Esophagus squamous epithelium (tissue), 5 donors: ENCODE data around the gene ZNF124. TPM values are rescaled to one million over a fixed set of nuclear protein-coding genes. Genes with fewer than 3 reads are reported as not detected.

Source experiments
- DNase-seq: peaks from one replicate; lab custom pipeline; 2025; lab: John Stamatoyannopoulos, UW
- H3K27ac ChIP-seq, 4 donors: fragments of 200-600 bp; sonication (generic); one replicate each; pipeline ENCODE4 v1.5.1; 2016 to 2019; ENCODE audit warnings: mild to moderate bottlenecking in 1 of 4
- H3K27me3 ChIP-seq, 4 donors: fragments of 200-600 bp; sonication (generic); 1 replicate in 3 of 4; 2 replicates in 1 of 4; pipeline versions ENCODE4 v1.5.1 to v1.6.0; 2017 to 2021; ENCODE audit warnings: antibody characterized with exemption in 1 of 4
- H3K36me3 ChIP-seq, 3 donors: fragments of 200-600 bp; sonication (generic); one replicate each; pipeline ENCODE4 v1.5.1; 2016 to 2019
- H3K4me1 ChIP-seq, 3 donors: fragments of 200-600 bp; sonication (generic); one replicate each; pipeline ENCODE4 v1.5.1; 2017 to 2019
- H3K4me3 ChIP-seq, 4 donors: fragments of 200-600 bp; sonication (generic); 1 replicate in 3 of 4; 2 replicates in 1 of 4; pipeline ENCODE4 v1.5.1; 2016 to 2019; ENCODE audit warnings: mild to moderate bottlenecking in 2 of 4, moderate library complexity in 1 of 4
- H3K9me3 ChIP-seq, 3 donors: fragments of 200-600 bp; sonication (generic); one replicate each; pipeline ENCODE4 v1.5.1; 2016 to 2019
- POLR2A ChIP-seq, 4 donors: fragments of 450-650 bp; IDR thresholded peaks; one replicate each; pipeline ENCODE4 v1.6.1; 2017; ENCODE audit warnings: antibody characterized with exemption in 4 of 4, mild to moderate bottlenecking in 4 of 4, moderate library complexity in 3 of 4
- WGBS, 2 donors: methylation state at CpG; one replicate each; pipeline ENCODE4 v1.1.5; 2018; 5-methylcytosine and 5-hydroxymethylcytosine counted together
- intact Hi-C: fragments of 100-400 bp; cut with DNase I; formaldehyde crosslinking; loops from one replicate; pipeline ENCODE4 v1.15.0; 2022
- total RNA-seq, 4 donors: library from RNA; depleted of rRNA; stranded (reverse); fragments of >200 nt; gene quantifications; one replicate each; pipeline ENCODE4 v1.1.0, GENCODE V29; 2016
- TF ChIP-seq, protein P1 (sequence below), 6 experiments: fragments of 450-650 bp in 4 of 6; fragments of 200-600 bp in 2 of 6; sonication (generic) in 2 of 6; IDR thresholded peaks; one replicate each; pipeline ENCODE4 v1.5.1; 2016 to 2019; ENCODE audit warnings: antibody characterized with exemption in 6 of 6, mild to moderate bottlenecking in 4 of 6, moderate library complexity in 4 of 6
- donor health status: DM: yes; HTN: yes; CAD: no.

The ZNF124 gene
- total RNA-seq, 4 donors from 2014 or later, result 5.7 to 36.4 (median 14.1) TPM

DNA sequence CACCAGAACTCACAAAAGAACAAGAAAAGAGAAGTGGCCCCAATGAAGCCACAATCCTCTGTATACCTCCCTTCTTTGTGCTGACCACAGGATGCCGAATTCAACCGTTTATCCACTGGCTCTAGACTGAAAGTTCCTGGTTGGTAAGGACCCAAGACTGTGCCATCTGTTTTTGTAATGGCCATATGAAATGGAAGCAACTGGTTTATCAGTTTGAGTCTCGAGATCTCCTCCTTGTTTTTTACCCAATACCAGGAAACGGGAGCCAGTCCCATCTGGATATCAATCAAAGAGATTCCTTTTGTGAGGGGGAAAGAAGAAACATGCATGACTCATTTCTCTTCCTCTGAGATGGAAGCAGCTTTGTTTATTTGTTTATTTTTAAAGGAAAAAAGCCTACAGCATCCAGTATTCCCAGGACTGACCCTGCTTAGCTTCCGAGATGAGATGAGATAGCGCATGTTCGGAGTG lies 32.4 kb upstream of the ZNF124 start:
- intact Hi-C loops, result no loop called here
- no peak for TF ChIP-seq POLR2A (IDR thresholded peaks at IDR 0.05)
- TF ChIP-seq, protein P1, sequence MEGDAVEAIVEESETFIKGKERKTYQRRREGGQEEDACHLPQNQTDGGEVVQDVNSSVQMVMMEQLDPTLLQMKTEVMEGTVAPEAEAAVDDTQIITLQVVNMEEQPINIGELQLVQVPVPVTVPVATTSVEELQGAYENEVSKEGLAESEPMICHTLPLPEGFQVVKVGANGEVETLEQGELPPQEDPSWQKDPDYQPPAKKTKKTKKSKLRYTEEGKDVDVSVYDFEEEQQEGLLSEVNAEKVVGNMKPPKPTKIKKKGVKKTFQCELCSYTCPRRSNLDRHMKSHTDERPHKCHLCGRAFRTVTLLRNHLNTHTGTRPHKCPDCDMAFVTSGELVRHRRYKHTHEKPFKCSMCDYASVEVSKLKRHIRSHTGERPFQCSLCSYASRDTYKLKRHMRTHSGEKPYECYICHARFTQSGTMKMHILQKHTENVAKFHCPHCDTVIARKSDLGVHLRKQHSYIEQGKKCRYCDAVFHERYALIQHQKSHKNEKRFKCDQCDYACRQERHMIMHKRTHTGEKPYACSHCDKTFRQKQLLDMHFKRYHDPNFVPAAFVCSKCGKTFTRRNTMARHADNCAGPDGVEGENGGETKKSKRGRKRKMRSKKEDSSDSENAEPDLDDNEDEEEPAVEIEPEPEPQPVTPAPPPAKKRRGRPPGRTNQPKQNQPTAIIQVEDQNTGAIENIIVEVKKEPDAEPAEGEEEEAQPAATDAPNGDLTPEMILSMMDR (IDR thresholded peaks at IDR 0.05), result no peak
- peaks cover 0 to 21% (median 3%) of the 10 kb centered on the region in 3 donors for H3K4me1 ChIP-seq
- H3K27me3 ChIP-seq, result no peaks in the 10 kb centered on the region
- WGBS, 2 donors, result 77 to 84% methylated on average over 6 to 7 of the region's 7 CpGs
- H3K9me3 ChIP-seq, result no peaks in the 10 kb centered on the region
- no peak for DNase-seq
- H3K27ac ChIP-seq, result no peak overlapping the region
- H3K36me3 ChIP-seq, result peaks cover 0 to 66% (median 0%) of the 10 kb centered on the region in 3 donors
- no peak overlapping the region for H3K4me3 ChIP-seq

DNA sequence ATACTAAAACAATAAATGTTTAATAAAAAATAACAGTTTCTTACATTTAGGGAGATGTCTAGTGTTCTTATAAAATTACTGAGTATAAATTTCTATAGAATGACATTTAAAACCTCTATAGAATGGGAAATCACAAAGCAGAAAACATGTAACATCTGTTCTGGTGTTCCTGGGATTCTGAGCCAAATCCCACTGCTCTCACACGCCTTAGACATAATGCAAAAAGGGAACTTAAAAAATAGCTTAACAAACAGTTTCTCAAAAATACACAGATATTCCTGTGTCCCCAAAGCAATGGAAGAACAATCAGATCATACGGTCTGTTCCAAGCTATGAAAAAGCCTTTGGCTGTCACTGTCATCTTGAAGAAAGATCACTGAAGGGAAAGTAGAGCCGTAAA lies 27.0 kb upstream of the ZNF124 start:
- Histone ChIP-seq H3K4me1 (no peaks in the 10 kb centered on the region), H3K4me3 (no peak overlapping the region), H3K36me3 (peaks cover 2 to 96% (median 10%) of the 10 kb centered on the region in 3 donors), H3K9me3 (peaks cover 0 to 33% (median 7%) of the 10 kb centered on the region in 3 donors), H3K27me3 (no peaks in the 10 kb centered on the region), H3K27ac (no peak overlapping the region)
- 51 to 65% methylated on average over 3 of the region's 3 CpGs for WGBS, 2 donors
- TF ChIP-seq POLR2A (IDR thresholded peaks at IDR 0.05), result no peak
- TF ChIP-seq, protein P1 (IDR thresholded peaks at IDR 0.05), result no peak
- intact Hi-C loops, result no loop called here
- DNase-seq, result no peak

DNA sequence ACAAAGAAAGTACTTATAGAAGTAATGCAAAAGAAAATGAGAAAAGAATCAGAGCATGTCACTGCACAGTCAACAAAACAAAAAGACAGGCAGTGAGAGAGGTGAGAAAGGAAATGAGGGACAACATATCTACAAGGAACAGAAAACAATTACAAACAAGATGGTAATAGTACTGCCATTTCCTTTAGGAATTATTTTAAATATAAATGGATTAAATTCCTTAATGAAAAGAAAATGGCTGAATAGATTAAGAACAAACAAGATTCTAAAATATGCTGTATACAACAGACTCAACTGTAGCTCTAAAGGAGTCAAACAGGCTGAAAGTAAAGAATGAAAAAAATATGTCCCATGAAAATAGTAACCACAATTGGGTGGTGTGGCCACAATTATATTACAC lies 22.1 kb upstream of the ZNF124 start:
- TF ChIP-seq, protein P1 (IDR thresholded peaks at IDR 0.05), result no peak
- no peak for TF ChIP-seq POLR2A (IDR thresholded peaks at IDR 0.05)
- DNase-seq, result no peak
- Histone ChIP-seq H3K27ac (no peak overlapping the region), H3K9me3 (peaks cover 6 to 79% (median 45%) of the 10 kb centered on the region in 3 donors), H3K4me1 (no peaks in the 10 kb centered on the region), H3K4me3 (no peak overlapping the region), H3K27me3 (no peaks in the 10 kb centered on the region), H3K36me3 (peaks cover under 1 to 95% (median 19%) of the 10 kb centered on the region in 3 donors)
- intact Hi-C loops, result no loop called here

DNA sequence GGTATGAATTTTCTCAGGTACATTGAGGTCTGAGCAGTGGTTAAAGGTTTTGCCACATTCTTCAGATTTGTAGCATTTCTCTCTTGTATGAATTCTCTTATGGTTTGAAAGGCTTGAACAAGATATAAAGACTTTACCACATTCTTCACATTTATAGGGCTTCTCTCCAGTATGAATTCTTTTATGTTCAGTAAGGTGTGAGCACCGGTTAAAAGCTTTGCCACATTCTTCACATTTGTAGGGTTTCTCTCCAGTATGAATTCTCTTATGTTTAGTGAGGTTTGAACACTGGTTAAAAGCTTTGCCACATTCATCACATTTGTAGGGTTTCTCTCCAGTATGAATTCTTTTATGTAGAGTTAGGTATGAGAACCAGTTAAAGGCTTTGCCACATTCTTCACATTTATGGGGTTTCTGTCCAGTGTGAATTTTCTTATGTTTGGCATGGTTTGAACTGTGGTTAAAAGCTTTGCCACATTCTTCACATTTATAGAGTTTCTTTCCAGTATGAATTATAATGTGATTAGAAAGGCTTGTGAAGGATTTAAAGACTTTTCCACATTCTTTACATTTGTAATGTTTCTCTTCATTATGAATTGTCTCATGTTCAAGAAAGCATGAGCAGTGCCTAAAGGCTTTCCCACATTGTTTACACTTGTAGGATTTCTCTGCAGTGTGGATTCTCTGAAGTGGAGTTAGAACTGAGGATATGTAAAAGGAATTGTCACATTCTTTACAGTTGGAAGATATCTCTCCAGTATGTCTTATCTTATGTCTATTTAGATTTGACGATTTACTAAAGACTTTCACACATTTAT lies 18.4 kb upstream of the ZNF124 start:
- Histone ChIP-seq H3K27me3 (no peaks in the 10 kb centered on the region), H3K9me3 (peaks cover 6 to 82% (median 51%) of the 10 kb centered on the region in 3 donors), H3K36me3 (peaks cover 0 to 64% (median 9%) of the 10 kb centered on the region in 3 donors), H3K4me1 (no peaks in the 10 kb centered on the region), H3K4me3 (no peak overlapping the region), H3K27ac (no peak overlapping the region)
- no peak for DNase-seq
- intact Hi-C loops, result no loop called here
- TF ChIP-seq, protein P1 (IDR thresholded peaks at IDR 0.05), result no peak
- TF ChIP-seq POLR2A (IDR thresholded peaks at IDR 0.05), result no peak
- 86 to 89% methylated on average over 2 of the region's 2 CpGs for WGBS, 2 donors

DNA sequence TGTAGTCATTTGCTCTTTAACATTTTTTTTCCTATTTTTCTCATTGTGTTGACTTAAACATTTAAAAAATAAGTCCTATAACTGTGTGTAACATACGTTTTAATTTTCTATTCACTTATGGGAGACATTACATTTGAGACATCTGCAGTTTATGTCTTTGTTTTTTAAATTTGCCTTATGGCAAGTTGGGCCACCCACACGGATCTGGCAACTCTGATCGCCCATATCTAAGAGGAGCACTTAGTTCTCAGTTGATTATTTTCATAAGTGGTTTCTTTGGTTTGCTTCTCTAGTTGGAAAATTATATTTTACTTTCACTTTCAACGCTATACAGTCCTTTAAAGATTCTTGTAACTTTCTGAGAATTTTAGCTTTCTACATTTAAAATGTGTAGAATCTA lies 13.8 kb upstream of the ZNF124 start:
- H3K9me3 ChIP-seq, result peaks cover 0 to 66% (median 36%) of the 10 kb centered on the region in 3 donors
- TF ChIP-seq POLR2A (IDR thresholded peaks at IDR 0.05), result no peak
- TF ChIP-seq, protein P1 (IDR thresholded peaks at IDR 0.05), result no peak
- peaks cover 0 to 18% (median 9%) of the 10 kb centered on the region in 3 donors for H3K36me3 ChIP-seq
- H3K27ac ChIP-seq, result no peak overlapping the region
- H3K27me3 ChIP-seq, result no peaks in the 10 kb centered on the region
- H3K4me3 ChIP-seq, result no peak overlapping the region
- 78 to 83% methylated on average over 4 of the region's 4 CpGs for WGBS, 2 donors
- no peaks in the 10 kb centered on the region for H3K4me1 ChIP-seq
- intact Hi-C loops, result no loop called here
- DNase-seq, result no peak
